NT2/D1 (cell line): Measurements from ENCODE around the gene SMARCB1.

Source experiments
- YY1 ChIP-seq: IDR thresholded peaks from 2 replicates; pipeline ENCODE4 v1.6.1; 2011; ENCODE audit not compliant: insufficient read length, insufficient read depth
- ZNF274 ChIP-seq: IDR thresholded peaks from 2 replicates; pipeline ENCODE4 v1.6.1; 2011; ENCODE audit warnings: mild to moderate bottlenecking, low read depth, low read length

GRCh38 chr22:23790819-23791737 is 4.3 kb downstream of the SMARCB1 start:
- TF ChIP-seq ZNF274 (no peak), YY1 (no peak)
